DLD1 (cell line): Measurements from ENCODE around the gene AGTR2.
"Not testable (repeated sequence)": the region's sequence is repeated elsewhere in the genome, so short reads cannot be mapped to it uniquely, and the experiment has no call there.

Experiments
- in situ Hi-C: cut with HindIII; loops from 2 replicates; pipeline ENCODE4 v1.10.0; 2017; ENCODE audit warnings: low sequenced_read_pairs

The AGTR2 gene

GRCh38 chrX:116170511-116170910, at the start of gene AGTR2:
AGTR2 (plus strand) TSS chrX:116170744; CDS start chrX:116172281, 1,537 bp downstream.
- in situ Hi-C loops: no loop called here

- in situ Hi-C loops: no loop called here
These were observed 35.3 kb upstream of the AGTR2 start for GRCh38 chrX:116135277-116135676.

GRCh38 chrX:116141270-116141669, 29.3 kb upstream of the AGTR2 start:
- in situ Hi-C loops: not testable (repeated sequence)

GRCh38 chrX:116142976-116143375, 27.6 kb upstream of the AGTR2 start:
- in situ Hi-C loops: no loop called here

- in situ Hi-C loops: no loop called here
These were observed 2.4 kb downstream of the AGTR2 start for GRCh38 chrX:116172976-116173375.

- in situ Hi-C loops: no loop called here
These were observed 10.8 kb downstream of the AGTR2 start for GRCh38 chrX:116181300-116181699.

- in situ Hi-C loops: no loop called here
These were observed 14.6 kb downstream of the AGTR2 start for GRCh38 chrX:116185163-116185562.

- in situ Hi-C loops: no loop called here
These were observed 24.1 kb downstream of the AGTR2 start for GRCh38 chrX:116194649-116195048.

GRCh38 chrX:116198235-116198634, 27.7 kb downstream of the AGTR2 start:
- in situ Hi-C loops: no loop called here

- in situ Hi-C loops: no loop called here
These were observed 28.3 kb downstream of the AGTR2 start for GRCh38 chrX:116198810-116199209.

- in situ Hi-C loops: no loop called here
These were observed 34.4 kb downstream of the AGTR2 start for GRCh38 chrX:116204932-116205331.

- in situ Hi-C loops: no loop called here
These were observed 42.7 kb downstream of the AGTR2 start for GRCh38 chrX:116213262-116213661.

GRCh38 chrX:116217080-116217479, 46.5 kb downstream of the AGTR2 start:
- in situ Hi-C loops: not testable (repeated sequence)
